ENCODE results near the gene RFFL. TPM values are rescaled to one million over a fixed set of nuclear protein-coding genes. Genes with fewer than 3 reads are reported as not detected.

Gene RFFL
- total and polyA plus RNA-seq, 2 donors (not counting 1 experiment from before 2014, with no cell fraction given): 13.6 to 36.9 TPM

- H3K27me3 Mint-ChIP-seq: no peaks in the 10 kb centered on the region
- ChIA-PET POLR2A (interaction anchor here (1.4 kb wide), 1 partner anchor 68 kb away, joined by 3 read pairs; no protein-coding TSS in a partner anchor), CTCF (interaction anchor here (0.8 to 2.8 kb wide), 4 partner anchors 24 to 68 kb away, joined by 3 to 18 read pairs (median 4); partner anchors contain the start of gene RFFL)
- intact Hi-C loops (cut with micrococcal nuclease): loop anchor here (2.0 kb wide), 1 partner anchor 67 kb away; no protein-coding TSS in a partner anchor
- Histone ChIP-seq H4K20me1 (ENCODE audit: control insufficient read depth, insufficient read depth, low read length, poor library complexity, severe bottlenecking) (no peaks in the 10 kb centered on the region), H3K36me3 (replicated peaks in 1 of 2; ENCODE audit: control extremely low read depth in 1 of 2, control insufficient read depth in 1 of 2, extremely low read depth in 1 of 2, insufficient read depth in 2 of 2, low read length in 1 of 2) (peaks cover 0 to 44% of the 10 kb centered on the region in 2 experiments), H3K27me3 (replicated peaks in 1 of 4; ENCODE audit: control extremely low read depth in 1 of 4, control insufficient read depth in 3 of 4, insufficient read depth in 4 of 4, low read length in 3 of 4) (no peaks in the 10 kb centered on the region), H2AFZ (ENCODE audit: insufficient read depth, low read depth, low read length, poor library complexity, severe bottlenecking) (no peak overlapping the region), H3K4me1 (ENCODE audit: control insufficient read depth in 2 of 2, insufficient read depth in 2 of 2, low read length in 2 of 2) (peaks cover 7 to 8% of the 10 kb centered on the region in 2 donors), H3K27ac (ENCODE audit: low read length in 2 of 2) (no peak overlapping the region), H3K9ac (ENCODE audit: low read length) (no peak overlapping the region), H3K4me3 (ENCODE audit: control extremely low read depth in 1 of 5, extremely low read depth in 1 of 5, insufficient read depth in 1 of 5, low read depth in 2 of 5, low read length in 4 of 5) (no peak overlapping the region), H3K4me2 (replicated peaks; ENCODE audit: low read depth, low read length, poor library complexity, severe bottlenecking) (no peak overlapping the region), H3K79me2 (ENCODE audit: control insufficient read depth, insufficient read depth, low read length) (no peaks in the 10 kb centered on the region), H3K9me3 (ENCODE audit: control extremely low read depth in 1 of 3, control insufficient read depth in 2 of 3, insufficient read depth in 1 of 3, low read length in 2 of 3) (no peaks in the 10 kb centered on the region)
- peaks cover 11% of the 10 kb centered on the region for H3K4me1 Mint-ChIP-seq
- TF ChIP-seq CTCF (IDR thresholded peaks at IDR 0.05): no peak
- H3K4me3 Mint-ChIP-seq: no peak overlapping the region
- 97% methylated on average over 9 of the region's 11 CpGs for WGBS (ENCODE audit: insufficient coverage)
- ATAC-seq (ENCODE audit: low read depth): no peak
- no peaks in the 10 kb centered on the region for H3K9me3 Mint-ChIP-seq (ENCODE audit: insufficient read depth)
- H3K27ac Mint-ChIP-seq: no peak overlapping the region
- no peak for DNase-seq
These were observed 41.8 kb downstream of the RFFL start for GRCh38 chr17:35021520-35022380.

GRCh38 chr17:35019386-35020179 is 43.9 kb downstream of the RFFL start:
- H3K4me1 Mint-ChIP-seq: peaks cover 11% of the 10 kb centered on the region
- no peak overlapping the region for H3K9ac ChIP-seq (ENCODE audit: low read length)
- no peaks in the 10 kb centered on the region for H3K9me3 ChIP-seq (ENCODE audit: control extremely low read depth in 1 of 3, control insufficient read depth in 2 of 3, insufficient read depth in 1 of 3, low read length in 2 of 3)
- no peaks in the 10 kb centered on the region for H4K20me1 ChIP-seq (ENCODE audit: control insufficient read depth, insufficient read depth, low read length, poor library complexity, severe bottlenecking)
- H3K27me3 Mint-ChIP-seq: no peaks in the 10 kb centered on the region
- no peaks in the 10 kb centered on the region for H3K79me2 ChIP-seq (ENCODE audit: control insufficient read depth, insufficient read depth, low read length)
- no peak overlapping the region for H3K4me3 Mint-ChIP-seq
- no peak overlapping the region for H2AFZ ChIP-seq (ENCODE audit: insufficient read depth, low read depth, low read length, poor library complexity, severe bottlenecking)
- TF ChIP-seq EZH2 (IDR thresholded peaks at IDR 0.05; ENCODE audit: borderline replicate concordance, insufficient read depth, low read depth, low read length, poor library complexity, severe bottlenecking) (no peak), CTCF (IDR thresholded peaks at IDR 0.05) (no peak)
- peaks cover 7 to 8% of the 10 kb centered on the region in 2 donors for H3K4me1 ChIP-seq (ENCODE audit: control insufficient read depth in 2 of 2, insufficient read depth in 2 of 2, low read length in 2 of 2)
- intact Hi-C loops (cut with micrococcal nuclease): no loop called here
- H3K4me2 ChIP-seq (replicated peaks; ENCODE audit: low read depth, low read length, poor library complexity, severe bottlenecking): no peak overlapping the region
- no peaks in the 10 kb centered on the region for H3K9me3 Mint-ChIP-seq (ENCODE audit: insufficient read depth)
- H3K4me3 ChIP-seq (ENCODE audit: control extremely low read depth in 1 of 5, extremely low read depth in 1 of 5, insufficient read depth in 1 of 5, low read depth in 2 of 5, low read length in 4 of 5): no peak overlapping the region
- DNase-seq (no peak), ATAC-seq (ENCODE audit: low read depth) (no peak)
- WGBS (ENCODE audit: insufficient coverage): 86% methylated on average over 2 of the region's 6 CpGs
- no peak overlapping the region for H3K27ac Mint-ChIP-seq
- CTCF ChIA-PET: no interaction called here
- POLR2A ChIA-PET: no interaction called here
- no peak overlapping the region for H3K27ac ChIP-seq (ENCODE audit: low read length in 2 of 2)
- no peaks in the 10 kb centered on the region for H3K27me3 ChIP-seq (replicated peaks in 1 of 4; ENCODE audit: control extremely low read depth in 1 of 4, control insufficient read depth in 3 of 4, insufficient read depth in 4 of 4, low read length in 3 of 4)
- H3K36me3 ChIP-seq (replicated peaks in 1 of 2; ENCODE audit: control extremely low read depth in 1 of 2, control insufficient read depth in 1 of 2, extremely low read depth in 1 of 2, insufficient read depth in 2 of 2, low read length in 1 of 2): peaks cover 3 to 59% of the 10 kb centered on the region in 2 experiments

All from B cell (primary cell).